Hepatocyte (in vitro differentiated cells): ENCODE measurements around the gene ITIH1.

ENCODE experiments used
- CTCF ChIP-seq: fragments of 200-600 bp; sonication (generic); IDR thresholded peaks from 2 replicates; pipeline ENCODE4 v1.5.1; 2016; ENCODE audit warnings: antibody characterized with exemption, mild to moderate bottlenecking; ENCODE audit not compliant: poor library complexity
- EZH2 ChIP-seq: fragments of 200-600 bp; sonication (generic); IDR thresholded peaks from 2 replicates; pipeline ENCODE4 v1.6.1; 2016; ENCODE audit warnings: antibody characterized with exemption, mild to moderate bottlenecking, borderline replicate concordance
- EZH2phosphoT487 ChIP-seq: fragments of 200-600 bp; sonication (generic); IDR thresholded peaks from one replicate; pipeline ENCODE4 v1.6.1; 2018; ENCODE audit warnings: antibody characterized with exemption, mild to moderate bottlenecking, low read depth, moderate library complexity; ENCODE audit not compliant: unreplicated experiment, severe bottlenecking

GRCh38 chr3:52835766-52836470, 58.5 kb downstream of the ITIH1 start:
- TF ChIP-seq CTCF: no peak
- no peak for TF ChIP-seq EZH2
- TF ChIP-seq EZH2phosphoT487: no peak
